ENCODE data around the gene NDUFA13.

NDUFA13 gene

GRCh38 chr19:19523177-19523576 is 7.2 kb downstream of the NDUFA13 start:
- H3K4me3 ChIP-seq (ENCODE audit: low read length, poor library complexity, severe bottlenecking) = no peak overlapping the region
- H3K79me2 ChIP-seq (ENCODE audit: insufficient read depth, low read length) = peaks cover 70% of the 10 kb centered on the region
- H3K4me2 ChIP-seq (ENCODE audit: low read depth, low read length, poor library complexity, severe bottlenecking) = peak overlapping the region; percentile 4
- H3K9me2 ChIP-seq (replicated peaks; ENCODE audit: low read depth, low read length) = no peaks in the 10 kb centered on the region
- no peaks in the 10 kb centered on the region for H3F3A ChIP-seq (ENCODE audit: low read depth)
- peaks cover 24% of the 10 kb centered on the region for H3K4me1 ChIP-seq (ENCODE audit: insufficient read depth, low read length, poor library complexity, severe bottlenecking)
- H3K9ac ChIP-seq (ENCODE audit: low read depth, low read length, poor library complexity, severe bottlenecking) = no peak overlapping the region
- H4K20me1 ChIP-seq (ENCODE audit: insufficient read depth, low read length, poor library complexity, severe bottlenecking) = peaks cover 42% of the 10 kb centered on the region
- TF ChIP-seq EZH2phosphoT487 (IDR thresholded peaks at IDR 0.05; ENCODE audit: borderline replicate concordance) (no peak), CTCF (conservative IDR thresholded peaks at IDR 0.05; ENCODE audit: low read length) (no peak)
- no peaks in the 10 kb centered on the region for H3K9me3 ChIP-seq (ENCODE audit: insufficient read depth, low read depth, low read length)
- H3K36me3 ChIP-seq (ENCODE audit: insufficient read depth, low read length) = peaks cover 13% of the 10 kb centered on the region; the same call in 1 of the 2 replicates
- H3K27me3 ChIP-seq (ENCODE audit: insufficient read depth, low read length, poor library complexity, severe bottlenecking) = no peaks in the 10 kb centered on the region
- H2AFZ ChIP-seq (ENCODE audit: low read length) = no peak overlapping the region

- peaks cover 23% of the 10 kb centered on the region for H3K4me1 ChIP-seq (ENCODE audit: insufficient read depth, low read length, poor library complexity, severe bottlenecking)
- H3K36me3 ChIP-seq (ENCODE audit: insufficient read depth, low read length) = peaks cover 16% of the 10 kb centered on the region; the same call in 1 of the 2 replicates
- H3K9ac ChIP-seq (ENCODE audit: low read depth, low read length, poor library complexity, severe bottlenecking) = no peak overlapping the region
- peak overlapping the region; percentile 1 for H3K4me2 ChIP-seq (ENCODE audit: low read depth, low read length, poor library complexity, severe bottlenecking)
- no peaks in the 10 kb centered on the region for H3K9me2 ChIP-seq (replicated peaks; ENCODE audit: low read depth, low read length)
- H3F3A ChIP-seq (ENCODE audit: low read depth) = no peaks in the 10 kb centered on the region
- H3K4me3 ChIP-seq (ENCODE audit: low read length, poor library complexity, severe bottlenecking) = no peak overlapping the region
- H3K79me2 ChIP-seq (ENCODE audit: insufficient read depth, low read length) = peaks cover 62% of the 10 kb centered on the region
- H3K27me3 ChIP-seq (ENCODE audit: insufficient read depth, low read length, poor library complexity, severe bottlenecking) = no peaks in the 10 kb centered on the region
- peaks cover 42% of the 10 kb centered on the region for H4K20me1 ChIP-seq (ENCODE audit: insufficient read depth, low read length, poor library complexity, severe bottlenecking)
- no peak overlapping the region for H2AFZ ChIP-seq (ENCODE audit: low read length)
- TF ChIP-seq CTCF (conservative IDR thresholded peaks at IDR 0.05; ENCODE audit: low read length) = no peak
- TF ChIP-seq EZH2phosphoT487 (IDR thresholded peaks at IDR 0.05; ENCODE audit: borderline replicate concordance) = no peak
- H3K9me3 ChIP-seq (ENCODE audit: insufficient read depth, low read depth, low read length) = no peaks in the 10 kb centered on the region
Observed at GRCh38 chr19:19524053-19524452, 8.0 kb downstream of the NDUFA13 start.

- Histone ChIP-seq H3K4me3 (ENCODE audit: low read length, poor library complexity, severe bottlenecking) (no peak overlapping the region), H4K20me1 (ENCODE audit: insufficient read depth, low read length, poor library complexity, severe bottlenecking) (peaks cover 42% of the 10 kb centered on the region), H3F3A (ENCODE audit: low read depth) (no peaks in the 10 kb centered on the region), H3K27me3 (ENCODE audit: insufficient read depth, low read length, poor library complexity, severe bottlenecking) (no peaks in the 10 kb centered on the region), H3K79me2 (ENCODE audit: insufficient read depth, low read length) (peaks cover 44% of the 10 kb centered on the region), H3K9ac (ENCODE audit: low read depth, low read length, poor library complexity, severe bottlenecking) (no peak overlapping the region), H3K4me1 (ENCODE audit: insufficient read depth, low read length, poor library complexity, severe bottlenecking) (peaks cover 16% of the 10 kb centered on the region), H2AFZ (ENCODE audit: low read length) (no peak overlapping the region), H3K9me2 (replicated peaks; ENCODE audit: low read depth, low read length) (no peaks in the 10 kb centered on the region), H3K9me3 (ENCODE audit: insufficient read depth, low read depth, low read length) (no peaks in the 10 kb centered on the region), H3K4me2 (ENCODE audit: low read depth, low read length, poor library complexity, severe bottlenecking) (peak overlapping the region; percentile 40), H3K36me3 (ENCODE audit: insufficient read depth, low read length) (peaks cover 14% of the 10 kb centered on the region; the same call in 1 of the 2 replicates)
- TF ChIP-seq CTCF (conservative IDR thresholded peaks at IDR 0.05; ENCODE audit: low read length) = no peak; the same call in 1 of the 2 replicates
- no peak for TF ChIP-seq EZH2phosphoT487 (IDR thresholded peaks at IDR 0.05; ENCODE audit: borderline replicate concordance)
Observed at GRCh38 chr19:19525611-19526380, 9.8 kb downstream of the NDUFA13 start.
